Skeletal muscle tissue (tissue), 4 donors: ENCODE results near the gene FSTL4. TPM values are rescaled to one million over a fixed set of nuclear protein-coding genes. Genes with fewer than 3 reads are reported as not detected.

Experiments used
- H3K27ac ChIP-seq: one replicate; pipeline ENCODE4 v1.7.0; 2013; ENCODE audit warnings: mild to moderate bottlenecking, low read depth, low read length, inconsistent platforms
- H3K27me3 ChIP-seq, 3 donors: one replicate each; pipeline ENCODE4 v1.7.0; 2013; ENCODE audit warnings: low read length in 3 of 3; ENCODE audit not compliant: control insufficient read depth in 3 of 3, insufficient read depth in 3 of 3
- H3K36me3 ChIP-seq, 3 donors: one replicate each; pipeline ENCODE4 v1.7.0; 2013; ENCODE audit warnings: low read length in 3 of 3; ENCODE audit not compliant: control insufficient read depth in 3 of 3, insufficient read depth in 3 of 3
- H3K4me1 ChIP-seq, 3 donors: one replicate each; pipeline ENCODE4 v1.7.0; 2013; ENCODE audit warnings: low read length in 3 of 3, mild to moderate bottlenecking in 3 of 3; ENCODE audit not compliant: control insufficient read depth in 3 of 3, insufficient read depth in 3 of 3
- H3K4me3 ChIP-seq, 3 donors: one replicate each; pipeline ENCODE4 v1.7.0; 2013; ENCODE audit warnings: low read length in 3 of 3
- H3K9ac ChIP-seq, 3 donors: one replicate each; pipeline ENCODE4 v1.7.0; 2013; ENCODE audit warnings: low read length in 3 of 3, mild to moderate bottlenecking in 3 of 3, moderate library complexity in 2 of 3, low read depth in 1 of 3
- H3K9me3 ChIP-seq, 3 donors: one replicate each; pipeline ENCODE4 v1.7.0; 2013; ENCODE audit warnings: low read length in 3 of 3; ENCODE audit not compliant: control insufficient read depth in 3 of 3
- total RNA-seq: library from RNA; depleted of rRNA; stranded (reverse); fragments of >200 nt; gene quantifications from one replicate; pipeline ENCODE4 v1.2.3, GENCODE V29; 2014
- donor health status: Osteomylitis.

The FSTL4 gene
- total RNA-seq, 1 donor from 2014 or later, result 1.0 TPM

- no peak overlapping the region for H3K27ac ChIP-seq
- peaks cover 0 to 3% (median 2%) of the 10 kb centered on the region in 3 donors for H3K27me3 ChIP-seq
- H3K4me1 ChIP-seq, result no peaks in the 10 kb centered on the region
- no peaks in the 10 kb centered on the region for H3K9me3 ChIP-seq
- no peak overlapping the region for H3K9ac ChIP-seq
- no peaks in the 10 kb centered on the region for H3K36me3 ChIP-seq
- no peak overlapping the region for H3K4me3 ChIP-seq
These were observed 154.6 kb downstream of the FSTL4 start for GRCh38 chr5:133457439-133458355.

GRCh38 chr5:133456933-133457402 lies 155.4 kb downstream of the FSTL4 start:
- H3K36me3 ChIP-seq, result no peaks in the 10 kb centered on the region

GRCh38 chr5:133455676-133456075 lies 156.7 kb downstream of the FSTL4 start:
- Histone ChIP-seq H3K4me3 (no peak overlapping the region), H3K4me1 (no peaks in the 10 kb centered on the region), H3K27me3 (peaks cover 2 to 3% (median 3%) of the 10 kb centered on the region in 3 donors), H3K27ac (no peak overlapping the region), H3K9ac (no peak overlapping the region), H3K9me3 (no peaks in the 10 kb centered on the region), H3K36me3 (no peaks in the 10 kb centered on the region)

More at GRCh38 chr5:133456933-133457402, 155.4 kb downstream of the FSTL4 start:
- no peak overlapping the region for H3K4me3 ChIP-seq
- no peaks in the 10 kb centered on the region for H3K9me3 ChIP-seq
- H3K4me1 ChIP-seq, result no peaks in the 10 kb centered on the region
- no peak overlapping the region for H3K9ac ChIP-seq
- H3K27me3 ChIP-seq, result peaks cover 0 to 3% (median 2%) of the 10 kb centered on the region in 3 donors
- no peak overlapping the region for H3K27ac ChIP-seq

- H3K27me3 ChIP-seq, result peaks cover 2 to 5% (median 3%) of the 10 kb centered on the region in 3 donors
- H3K36me3 ChIP-seq, result no peaks in the 10 kb centered on the region
- no peak overlapping the region for H3K27ac ChIP-seq
- H3K9ac ChIP-seq, result no peak overlapping the region
- H3K9me3 ChIP-seq, result no peaks in the 10 kb centered on the region
- no peak overlapping the region for H3K4me3 ChIP-seq
- no peaks in the 10 kb centered on the region for H3K4me1 ChIP-seq
These were observed 157.9 kb downstream of the FSTL4 start for GRCh38 chr5:133454442-133454841.

- Histone ChIP-seq H3K27me3 (peaks cover 3 to 5% (median 4%) of the 10 kb centered on the region in 3 donors), H3K9ac (no peak overlapping the region), H3K4me1 (no peaks in the 10 kb centered on the region), H3K36me3 (no peaks in the 10 kb centered on the region), H3K27ac (no peak overlapping the region), H3K9me3 (no peaks in the 10 kb centered on the region), H3K4me3 (no peak overlapping the region)
These were observed 158.5 kb downstream of the FSTL4 start for GRCh38 chr5:133453831-133454230.

GRCh38 chr5:133453084-133453780 lies 159.1 kb downstream of the FSTL4 start:
- Histone ChIP-seq H3K9me3 (no peaks in the 10 kb centered on the region), H3K27me3 (peaks cover 3 to 5% (median 3%) of the 10 kb centered on the region in 3 donors), H3K4me1 (no peaks in the 10 kb centered on the region), H3K4me3 (no peak overlapping the region), H3K36me3 (no peaks in the 10 kb centered on the region), H3K9ac (no peak overlapping the region), H3K27ac (no peak overlapping the region)

GRCh38 chr5:133451926-133452325 lies 160.4 kb downstream of the FSTL4 start:
- H3K4me3 ChIP-seq, result no peak overlapping the region
- H3K4me1 ChIP-seq, result no peaks in the 10 kb centered on the region
- H3K9me3 ChIP-seq, result no peaks in the 10 kb centered on the region
- H3K9ac ChIP-seq, result no peak overlapping the region
- H3K27ac ChIP-seq, result no peak overlapping the region
- H3K36me3 ChIP-seq, result no peaks in the 10 kb centered on the region
- peaks cover 3 to 5% (median 3%) of the 10 kb centered on the region in 3 donors for H3K27me3 ChIP-seq

- no peaks in the 10 kb centered on the region for H3K4me1 ChIP-seq
- H3K27me3 ChIP-seq, result peaks cover 3 to 5% (median 3%) of the 10 kb centered on the region in 3 donors
- no peak overlapping the region for H3K27ac ChIP-seq
- no peaks in the 10 kb centered on the region for H3K36me3 ChIP-seq
- H3K4me3 ChIP-seq, result no peak overlapping the region
- H3K9me3 ChIP-seq, result no peaks in the 10 kb centered on the region
- no peak overlapping the region for H3K9ac ChIP-seq
These were observed 162.1 kb downstream of the FSTL4 start for GRCh38 chr5:133450286-133450685.

GRCh38 chr5:133449181-133449580 lies 163.2 kb downstream of the FSTL4 start:
- H3K27me3 ChIP-seq, result peaks cover 3 to 5% (median 3%) of the 10 kb centered on the region in 3 donors
- H3K27ac ChIP-seq, result no peak overlapping the region
- no peaks in the 10 kb centered on the region for H3K4me1 ChIP-seq
- no peak overlapping the region for H3K4me3 ChIP-seq
- H3K36me3 ChIP-seq, result no peaks in the 10 kb centered on the region
- no peaks in the 10 kb centered on the region for H3K9me3 ChIP-seq
- no peak overlapping the region for H3K9ac ChIP-seq

- Histone ChIP-seq H3K9me3 (no peaks in the 10 kb centered on the region), H3K9ac (no peak overlapping the region), H3K36me3 (no peaks in the 10 kb centered on the region), H3K4me1 (no peaks in the 10 kb centered on the region), H3K27ac (no peak overlapping the region), H3K4me3 (no peak overlapping the region), H3K27me3 (peaks cover 0 to 8% (median 3%) of the 10 kb centered on the region in 3 donors)
These were observed 165.9 kb downstream of the FSTL4 start for GRCh38 chr5:133446440-133446839.
